Measurements from ENCODE around the gene NPM3.

GRCh38 chr10:101761226-101761625 is 22.0 kb downstream of the NPM3 start:
- TF ChIP-seq BHLHE40 (IDR thresholded peaks at IDR 0.05; ENCODE audit: borderline replicate concordance) (no peak), ELF4 (IDR thresholded peaks at IDR 0.05) (no peak), FOXM1 (IDR thresholded peaks at IDR 0.05; ENCODE audit: borderline replicate concordance) (no peak)
